ENCODE data around the gene FHAD1.

The FHAD1 gene

GRCh38 chr1:15224974-15225373 is 22.0 kb upstream of the FHAD1 start:
- TF ChIP-seq CTCF (IDR thresholded peaks at IDR 0.05; ENCODE audit: borderline replicate concordance, insufficient read depth, low read depth, low read length), result no peak
- H3K4me3 ChIP-seq (ENCODE audit: low read depth, low read length), result no peak overlapping the region

GRCh38 chr1:15225461-15225860 is 21.6 kb upstream of the FHAD1 start:
- no peak for TF ChIP-seq CTCF (IDR thresholded peaks at IDR 0.05; ENCODE audit: borderline replicate concordance, insufficient read depth, low read depth, low read length)
- H3K4me3 ChIP-seq (ENCODE audit: low read depth, low read length), result no peak overlapping the region

GRCh38 chr1:15226388-15227255 is 20.4 kb upstream of the FHAD1 start:
- no peak overlapping the region for H3K4me3 ChIP-seq (ENCODE audit: low read depth, low read length)
- no peak for TF ChIP-seq CTCF (IDR thresholded peaks at IDR 0.05; ENCODE audit: borderline replicate concordance, insufficient read depth, low read depth, low read length)

GRCh38 chr1:15229707-15230131 is 17.3 kb upstream of the FHAD1 start:
- H3K4me3 ChIP-seq (ENCODE audit: low read depth, low read length), result no peak overlapping the region
- TF ChIP-seq CTCF (IDR thresholded peaks at IDR 0.05; ENCODE audit: borderline replicate concordance, insufficient read depth, low read depth, low read length), result no peak

GRCh38 chr1:15231714-15232201 is 15.3 kb upstream of the FHAD1 start:
- H3K4me3 ChIP-seq (ENCODE audit: low read depth, low read length), result no peak overlapping the region
- no peak for TF ChIP-seq CTCF (IDR thresholded peaks at IDR 0.05; ENCODE audit: borderline replicate concordance, insufficient read depth, low read depth, low read length)

GRCh38 chr1:15233689-15234088 is 13.3 kb upstream of the FHAD1 start:
- no peak for TF ChIP-seq CTCF (IDR thresholded peaks at IDR 0.05; ENCODE audit: borderline replicate concordance, insufficient read depth, low read depth, low read length)
- no peak overlapping the region for H3K4me3 ChIP-seq (ENCODE audit: low read depth, low read length)

GRCh38 chr1:15236321-15236721 is 10.7 kb upstream of the FHAD1 start:
- TF ChIP-seq CTCF (IDR thresholded peaks at IDR 0.05; ENCODE audit: borderline replicate concordance, insufficient read depth, low read depth, low read length), result no peak
- no peak overlapping the region for H3K4me3 ChIP-seq (ENCODE audit: low read depth, low read length)

Measured in GM12875 (cell line).